GM23338 (cell line): ENCODE measurements around the gene KCNMA1. TPM values are rescaled to one million over a fixed set of nuclear protein-coding genes. Genes with fewer than 3 reads are reported as not detected.

Experiments used
- ATAC-seq: fragments of 200-7000 bp; cut with Tn5 transposase; 3 replicates; pipeline ENCODE4 v1.9.1; 2020
- DNase-seq: peaks from one replicate; pipeline ENCODE4 v3.0.0-alpha.2; 2015; ENCODE audit warnings: low spot score
- H2AFZ ChIP-seq: fragments of 200-600 bp; sonication (generic); 2 replicates; pipeline ENCODE4 v1.8.0; 2016; ENCODE audit warnings: antibody characterized with exemption, mild to moderate bottlenecking, moderate library complexity
- H3F3A ChIP-seq: fragments of 200-600 bp; sonication (generic); replicated peaks from 2 replicates; pipeline ENCODE4 v1.8.0; 2017; ENCODE audit warnings: antibody characterized with exemption, mixed run types, low read depth
- H3K27ac ChIP-seq: fragments of 200-600 bp; sonication (generic); 2 replicates; pipeline ENCODE4 v1.6.1; 2016; ENCODE audit warnings: low read depth
- H3K27me3 ChIP-seq: fragments of 200-600 bp; sonication (generic); 2 replicates; pipeline ENCODE4 v1.8.0; 2016; ENCODE audit warnings: mild to moderate bottlenecking, mixed run types, moderate library complexity; ENCODE audit not compliant: insufficient read depth
- H3K36me3 ChIP-seq: fragments of 200-600 bp; sonication (generic); 2 replicates; pipeline ENCODE4 v1.8.0; 2016; ENCODE audit warnings: mild to moderate bottlenecking; ENCODE audit not compliant: insufficient read depth
- H3K4me1 ChIP-seq: fragments of 200-600 bp; sonication (generic); 2 replicates; pipeline ENCODE4 v1.8.0; 2016; ENCODE audit warnings: mild to moderate bottlenecking, moderate library complexity; ENCODE audit not compliant: insufficient read depth
- H3K4me2 ChIP-seq: fragments of 200-600 bp; sonication (generic); 2 replicates; pipeline ENCODE4 v1.7.1; 2017; ENCODE audit warnings: mixed run types
- H3K4me3 ChIP-seq: fragments of 200-600 bp; sonication (generic); 2 replicates; pipeline ENCODE4 v1.6.1; 2016; ENCODE audit warnings: mixed run types
- H3K79me2 ChIP-seq: fragments of 200-600 bp; sonication (generic); replicated peaks from 2 replicates; pipeline ENCODE4 v1.8.0; 2017; ENCODE audit warnings: mild to moderate bottlenecking; ENCODE audit not compliant: insufficient read depth
- H3K9me2 ChIP-seq: fragments of 200-600 bp; sonication (generic); 2 replicates; pipeline ENCODE4 v1.8.0; 2017; ENCODE audit not compliant: insufficient read depth
- H4K20me1 ChIP-seq: fragments of 200-600 bp; sonication (generic); replicated peaks from 2 replicates; pipeline ENCODE4 v1.8.0; 2017; ENCODE audit warnings: mild to moderate bottlenecking; ENCODE audit not compliant: insufficient read depth
- H3K27ac Mint-ChIP-seq: 2 replicates; pipeline ENCODE4 v1.8.0; 2020; ENCODE audit warnings: inconsistent platforms, mild to moderate bottlenecking, moderate library complexity, mixed read lengths
- H3K27me3 Mint-ChIP-seq: 3 replicates; pipeline ENCODE4 v1.8.0; 2022; ENCODE audit warnings: low read depth, mild to moderate bottlenecking, moderate library complexity, mixed read lengths, inconsistent platforms; ENCODE audit not compliant: insufficient read depth, poor library complexity
- H3K36me3 Mint-ChIP-seq: 3 replicates; pipeline ENCODE4 v1.8.0; 2021; ENCODE audit warnings: low read depth, mild to moderate bottlenecking, inconsistent platforms, moderate library complexity, mixed read lengths
- H3K4me1 Mint-ChIP-seq: 3 replicates; pipeline ENCODE4 v1.8.0; 2020; ENCODE audit warnings: mild to moderate bottlenecking, inconsistent platforms, mixed read lengths
- H3K4me3 Mint-ChIP-seq: 3 replicates; pipeline ENCODE4 v1.8.0; 2021; ENCODE audit warnings: moderate library complexity, mild to moderate bottlenecking, inconsistent platforms, mixed read lengths
- H3K9me3 Mint-ChIP-seq: 3 replicates; pipeline ENCODE4 v1.8.0; 2020; ENCODE audit warnings: moderate library complexity, mild to moderate bottlenecking, inconsistent platforms, mixed read lengths
- CTCF ChIP-seq, 2 experiments: fragments of 200-600 bp in 1 of 2; sonication (generic) in 1 of 2; conservative IDR thresholded peaks; 2 replicates each; pipeline versions ENCODE4 v1.5.1 to v1.6.1; 2016 to 2017; ENCODE audit warnings: antibody characterized with exemption in 2 of 2, low read depth in 2 of 2, mild to moderate bottlenecking in 2 of 2, moderate library complexity in 1 of 2
- EZH2 ChIP-seq: fragments of 200-600 bp; sonication (generic); IDR thresholded peaks from one replicate; pipeline ENCODE4 v1.8.0; 2017; ENCODE audit warnings: antibody characterized with exemption, mild to moderate bottlenecking, low read depth; ENCODE audit not compliant: unreplicated experiment
- EZH2phosphoT487 ChIP-seq: fragments of 200-600 bp; sonication (generic); IDR thresholded peaks from one replicate; pipeline ENCODE4 v1.8.1; 2018; ENCODE audit warnings: antibody characterized with exemption; ENCODE audit not compliant: unreplicated experiment
- JUNB ChIP-seq: IDR thresholded peaks from one replicate; pipeline ENCODE4 v1.6.1; 2016; ENCODE audit warnings: antibody characterized with exemption; ENCODE audit not compliant: unreplicated experiment
- STAT1 ChIP-seq: IDR thresholded peaks from one replicate; pipeline ENCODE4 v1.6.1; 2016; ENCODE audit warnings: antibody characterized with exemption; ENCODE audit not compliant: unreplicated experiment
- ZNF114 ChIP-seq: fragments of 250-450 bp; sonication (Bioruptor Pico); IDR thresholded peaks from 2 replicates; pipeline ENCODE4 v1.5.0; 2020; ENCODE audit warnings: mild to moderate bottlenecking, moderate library complexity
- ZNF331 ChIP-seq: fragments of 250-450 bp; sonication (Bioruptor Pico); IDR thresholded peaks from 2 replicates; pipeline ENCODE4 v1.5.0; 2020; ENCODE audit warnings: low read depth, mild to moderate bottlenecking, moderate library complexity
- polyA plus RNA-seq: library from polyadenylated mRNA; unstranded; fragments of >200 nt; fragmentation: Nextera tagmentation; extraction: Ambion mirVana; gene quantifications from 2 replicates; pipeline ENCODE4 v1.2.1, GENCODE V29; 2016
- total RNA-seq: library from RNA; depleted of rRNA; stranded (reverse); fragments of >200 nt; shearing (Covaris generic); gene quantifications from 2 replicates; pipeline ENCODE4 v1.2.3, GENCODE V29; 2014
- TF ChIP-seq, protein P1 (sequence below): IDR thresholded peaks from one replicate; pipeline ENCODE4 v1.6.1; 2018; ENCODE audit warnings: antibody characterized with exemption; ENCODE audit not compliant: unreplicated experiment
- TF ChIP-seq, protein P2 (sequence below): IDR thresholded peaks from 2 replicates; pipeline ENCODE4 v1.6.1; 2016; ENCODE audit warnings: antibody characterized with exemption

Gene KCNMA1
- total and polyA plus RNA-seq, 2 experiments from 2014 or later = 8.2 to 9.0 TPM

DNA sequence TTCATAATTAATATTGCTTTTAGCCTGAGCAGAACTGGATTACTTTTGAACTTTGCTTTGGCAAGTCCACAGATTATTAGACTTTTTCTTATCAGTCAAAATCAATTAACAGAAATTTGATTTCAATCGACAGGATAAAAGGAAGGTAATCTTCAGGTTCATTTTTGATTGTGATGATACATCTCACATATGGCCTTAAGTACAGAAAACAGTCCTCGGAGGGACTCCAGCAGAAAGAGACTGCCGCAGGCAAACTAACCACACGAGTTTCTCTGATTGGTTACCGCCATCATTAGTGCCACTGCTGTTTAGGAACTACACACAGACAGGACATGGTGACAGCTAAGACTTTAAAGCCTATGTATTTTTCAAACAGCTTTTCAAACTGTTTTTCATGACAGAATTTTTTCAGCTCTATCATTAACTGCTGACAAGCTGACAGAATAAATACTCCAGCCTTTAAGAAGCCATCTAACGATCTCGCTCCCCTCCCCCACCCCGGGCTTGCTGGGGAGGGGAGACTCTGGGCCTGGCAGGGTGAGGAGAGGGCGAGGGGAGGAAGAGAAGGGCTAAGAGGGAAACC, 668.2 kb downstream of the KCNMA1 start:
- Histone ChIP-seq H3K9me2 (no peaks in the 10 kb centered on the region), H3K36me3 (no peaks in the 10 kb centered on the region), H3K4me1 (peaks cover 10% of the 10 kb centered on the region), H3K79me2 (no peaks in the 10 kb centered on the region), H3K27ac (no peak overlapping the region), H2AFZ (0 out of 2 replicates have a peak overlapping the region, but pooled peaks have one; percentile 38), H3K4me3 (no peak overlapping the region), H3K4me2 (no peak overlapping the region), H3K27me3 (no peaks in the 10 kb centered on the region), H3F3A (no peaks in the 10 kb centered on the region), H4K20me1 (no peaks in the 10 kb centered on the region)
- DNase-seq = no peak
- Mint-ChIP-seq H3K27me3 (peaks cover 3% of the 10 kb centered on the region), H3K9me3 (no peaks in the 10 kb centered on the region), H3K4me1 (peaks cover 10% of the 10 kb centered on the region; the same call in 2 of the 3 replicates), H3K36me3 (no peaks in the 10 kb centered on the region), H3K27ac (no peak overlapping the region), H3K4me3 (no peak overlapping the region)
- no peak; the same call in 1 of the 3 replicates for ATAC-seq
- TF ChIP-seq CTCF (conservative IDR thresholded peaks at IDR 0.05; ENCODE audit: low read depth in 2 of 2) (no peak), EZH2phosphoT487 (no peak), STAT1 (no peak), JUNB (no peak), ZNF331 (CRISPR knock-in tag) (no peak), ZNF114 (CRISPR knock-in tag) (no peak)

DNA sequence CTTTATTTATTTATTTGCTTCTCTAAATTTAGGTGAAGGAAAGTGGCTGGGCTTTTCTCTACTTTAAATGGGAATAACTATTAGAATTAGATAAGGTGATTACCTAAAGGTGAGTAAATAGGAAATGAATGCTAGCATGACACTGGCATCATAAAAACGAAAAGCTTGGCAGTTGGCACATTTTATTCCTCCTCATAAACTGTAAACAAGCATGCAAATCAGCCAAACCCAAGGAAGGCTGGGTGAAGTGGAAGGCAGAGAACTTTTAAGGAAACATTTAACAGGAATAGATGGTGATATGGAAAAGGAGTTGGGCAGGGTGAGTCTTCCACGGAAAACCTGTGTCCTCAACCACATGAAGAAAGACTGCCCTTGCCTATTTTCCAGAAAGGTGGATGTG, 669.1 kb downstream of the KCNMA1 start:
- Histone ChIP-seq H3F3A (no peaks in the 10 kb centered on the region), H3K4me2 (no peak overlapping the region), H4K20me1 (no peaks in the 10 kb centered on the region), H3K4me3 (no peak overlapping the region), H3K27ac (no peak overlapping the region), H3K9me2 (no peaks in the 10 kb centered on the region), H3K79me2 (no peaks in the 10 kb centered on the region), H2AFZ (no peak overlapping the region), H3K36me3 (no peaks in the 10 kb centered on the region), H3K27me3 (no peaks in the 10 kb centered on the region), H3K4me1 (peaks cover 10% of the 10 kb centered on the region)
- DNase-seq (no peak), ATAC-seq (no peak)
- no peak overlapping the region for H3K4me3 Mint-ChIP-seq
- H3K9me3 Mint-ChIP-seq = no peaks in the 10 kb centered on the region
- no peak overlapping the region for H3K27ac Mint-ChIP-seq
- H3K27me3 Mint-ChIP-seq = peaks cover 5% of the 10 kb centered on the region
- H3K4me1 Mint-ChIP-seq = peaks cover 10% of the 10 kb centered on the region; the same call in 2 of the 3 replicates
- H3K36me3 Mint-ChIP-seq = no peaks in the 10 kb centered on the region
- TF ChIP-seq EZH2 (no peak), STAT1 (no peak), EZH2phosphoT487 (no peak), ZNF114 (CRISPR knock-in tag) (no peak), CTCF (conservative IDR thresholded peaks at IDR 0.05; ENCODE audit: low read depth in 2 of 2) (no peak)
- TF ChIP-seq, protein P1, sequence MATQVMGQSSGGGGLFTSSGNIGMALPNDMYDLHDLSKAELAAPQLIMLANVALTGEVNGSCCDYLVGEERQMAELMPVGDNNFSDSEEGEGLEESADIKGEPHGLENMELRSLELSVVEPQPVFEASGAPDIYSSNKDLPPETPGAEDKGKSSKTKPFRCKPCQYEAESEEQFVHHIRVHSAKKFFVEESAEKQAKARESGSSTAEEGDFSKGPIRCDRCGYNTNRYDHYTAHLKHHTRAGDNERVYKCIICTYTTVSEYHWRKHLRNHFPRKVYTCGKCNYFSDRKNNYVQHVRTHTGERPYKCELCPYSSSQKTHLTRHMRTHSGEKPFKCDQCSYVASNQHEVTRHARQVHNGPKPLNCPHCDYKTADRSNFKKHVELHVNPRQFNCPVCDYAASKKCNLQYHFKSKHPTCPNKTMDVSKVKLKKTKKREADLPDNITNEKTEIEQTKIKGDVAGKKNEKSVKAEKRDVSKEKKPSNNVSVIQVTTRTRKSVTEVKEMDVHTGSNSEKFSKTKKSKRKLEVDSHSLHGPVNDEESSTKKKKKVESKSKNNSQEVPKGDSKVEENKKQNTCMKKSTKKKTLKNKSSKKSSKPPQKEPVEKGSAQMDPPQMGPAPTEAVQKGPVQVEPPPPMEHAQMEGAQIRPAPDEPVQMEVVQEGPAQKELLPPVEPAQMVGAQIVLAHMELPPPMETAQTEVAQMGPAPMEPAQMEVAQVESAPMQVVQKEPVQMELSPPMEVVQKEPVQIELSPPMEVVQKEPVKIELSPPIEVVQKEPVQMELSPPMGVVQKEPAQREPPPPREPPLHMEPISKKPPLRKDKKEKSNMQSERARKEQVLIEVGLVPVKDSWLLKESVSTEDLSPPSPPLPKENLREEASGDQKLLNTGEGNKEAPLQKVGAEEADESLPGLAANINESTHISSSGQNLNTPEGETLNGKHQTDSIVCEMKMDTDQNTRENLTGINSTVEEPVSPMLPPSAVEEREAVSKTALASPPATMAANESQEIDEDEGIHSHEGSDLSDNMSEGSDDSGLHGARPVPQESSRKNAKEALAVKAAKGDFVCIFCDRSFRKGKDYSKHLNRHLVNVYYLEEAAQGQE = no peak
- TF ChIP-seq, protein P2, sequence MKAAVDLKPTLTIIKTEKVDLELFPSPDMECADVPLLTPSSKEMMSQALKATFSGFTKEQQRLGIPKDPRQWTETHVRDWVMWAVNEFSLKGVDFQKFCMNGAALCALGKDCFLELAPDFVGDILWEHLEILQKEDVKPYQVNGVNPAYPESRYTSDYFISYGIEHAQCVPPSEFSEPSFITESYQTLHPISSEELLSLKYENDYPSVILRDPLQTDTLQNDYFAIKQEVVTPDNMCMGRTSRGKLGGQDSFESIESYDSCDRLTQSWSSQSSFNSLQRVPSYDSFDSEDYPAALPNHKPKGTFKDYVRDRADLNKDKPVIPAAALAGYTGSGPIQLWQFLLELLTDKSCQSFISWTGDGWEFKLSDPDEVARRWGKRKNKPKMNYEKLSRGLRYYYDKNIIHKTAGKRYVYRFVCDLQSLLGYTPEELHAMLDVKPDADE = no peak
